Measurements from ENCODE around the gene VSX1.
A peak's percentile ranks its signal among the peaks of the same experiment; 100 is the strongest.

Gene VSX1

GRCh38 chr20:25040438-25040831 lies 41.5 kb downstream of the VSX1 start:
- peak; percentile 86 for DNase-seq (ENCODE audit: low spot score)

DNA sequence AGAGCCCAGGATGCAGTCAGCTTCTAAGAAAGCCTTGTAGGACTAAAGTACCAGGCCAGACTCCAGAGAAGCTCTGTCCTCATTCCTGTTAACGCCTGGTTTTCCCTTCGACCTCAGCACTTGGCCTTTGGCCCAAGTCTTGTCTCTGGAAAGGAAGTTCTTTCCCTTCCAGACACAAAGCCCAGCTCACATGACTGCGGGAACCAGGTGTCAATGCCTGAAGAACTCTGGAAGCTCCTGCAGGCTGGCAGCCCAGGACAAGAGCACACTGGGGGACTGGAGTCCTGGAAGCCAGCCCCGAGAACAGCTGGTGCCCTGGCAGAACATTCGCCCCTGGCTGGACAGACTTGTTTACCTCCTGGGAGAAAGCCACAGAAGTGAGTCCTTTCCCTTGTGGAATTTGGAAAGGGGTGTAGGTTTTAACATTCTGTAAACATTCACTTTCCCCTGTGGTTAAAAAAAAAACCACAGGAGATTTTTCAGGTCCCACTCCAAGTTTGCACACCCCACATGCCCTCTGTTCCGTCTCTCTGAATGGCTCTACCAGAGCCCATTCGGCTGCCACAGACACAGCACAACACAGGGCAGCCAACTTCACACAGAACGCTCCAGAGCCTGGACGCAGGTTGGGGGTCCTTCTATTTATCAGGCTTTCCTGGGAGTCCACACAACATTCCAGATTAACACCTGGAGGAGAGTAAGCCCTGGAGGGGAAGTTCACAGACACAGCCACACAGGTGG lies 42.1 kb downstream of the VSX1 start:
- DNase-seq (ENCODE audit: low spot score): peak; percentile 12

GRCh38 chr20:25038591-25039015 lies 43.3 kb downstream of the VSX1 start:
- DNase-seq (ENCODE audit: low spot score): no peak

DNA sequence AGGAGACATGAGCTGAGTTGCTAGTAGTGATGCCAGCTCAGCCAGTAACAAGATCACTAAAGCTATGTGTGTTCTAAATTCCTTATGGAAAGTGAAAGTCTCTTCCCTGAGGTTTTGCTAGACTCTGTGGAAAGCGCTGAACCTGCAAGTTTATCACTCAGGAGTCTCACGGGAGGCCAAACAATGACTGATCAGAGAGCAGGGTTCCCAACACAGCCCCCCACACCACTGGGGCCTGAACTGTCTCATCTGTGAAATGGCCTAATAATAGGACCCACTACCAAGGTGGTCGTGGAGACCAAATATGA lies 43.9 kb downstream of the VSX1 start:
- DNase-seq (ENCODE audit: low spot score): no peak

DNA sequence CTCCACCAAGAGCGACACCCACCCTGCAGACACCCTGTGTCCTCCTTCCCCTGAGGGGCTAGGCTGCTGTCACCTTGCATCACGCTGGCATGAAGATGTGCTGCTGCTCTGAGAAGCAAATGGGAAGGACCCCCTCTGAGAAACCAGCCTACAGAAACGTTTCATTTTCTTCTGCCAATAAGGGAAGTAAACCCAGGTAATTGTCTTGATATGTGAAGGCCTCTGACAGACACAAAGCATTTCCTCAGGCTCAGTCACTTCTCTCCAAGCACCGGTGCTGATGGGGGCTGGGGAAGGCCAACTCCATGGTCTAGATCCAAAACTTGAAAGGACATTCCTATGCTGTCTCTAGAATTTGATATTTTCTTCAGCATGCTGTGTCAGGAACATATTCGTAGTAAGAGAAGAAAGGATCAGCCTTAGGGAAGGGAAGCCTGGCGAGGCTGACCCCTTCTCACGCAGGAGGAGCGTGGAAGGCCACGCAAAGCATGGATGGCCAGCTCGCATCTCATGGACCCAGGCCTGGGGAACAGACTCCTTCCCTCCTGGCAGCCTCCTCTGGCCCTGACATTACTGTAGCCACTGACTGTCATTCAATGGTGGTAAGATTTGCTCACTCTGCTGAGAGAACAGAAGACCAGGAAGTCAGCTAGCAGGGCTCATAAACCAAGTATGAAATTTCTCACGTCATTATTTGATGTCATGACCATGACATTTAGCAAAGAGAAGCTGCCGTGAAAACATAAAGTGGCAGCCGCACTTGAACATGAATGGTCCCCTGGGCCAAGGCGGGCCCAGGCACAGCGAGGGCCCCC lies 44.4 kb downstream of the VSX1 start:
- DNase-seq (ENCODE audit: low spot score): no peak

GRCh38 chr20:25036331-25036936 lies 45.5 kb downstream of the VSX1 start:
- DNase-seq (ENCODE audit: low spot score): no peak

DNA sequence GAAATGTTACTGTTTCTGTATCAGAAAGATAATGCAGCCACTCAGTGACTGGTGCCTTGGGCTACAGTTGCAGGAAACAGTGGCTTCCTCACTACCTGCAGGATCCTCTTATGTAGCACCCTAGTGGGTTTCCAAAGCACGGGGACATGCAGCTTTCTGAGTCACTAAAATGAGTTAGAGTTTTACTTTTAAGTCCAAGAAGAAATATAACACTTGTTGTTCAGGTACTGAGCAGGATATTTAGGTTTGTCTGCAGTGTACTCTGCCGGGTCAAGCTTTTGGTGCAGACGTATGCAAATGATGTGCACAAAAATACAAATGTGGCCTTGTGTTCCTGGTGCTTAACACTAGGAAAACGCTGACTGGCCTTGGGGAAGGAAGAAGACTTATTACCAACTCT lies 46.0 kb downstream of the VSX1 start:
- DNase-seq (ENCODE audit: low spot score): peak; percentile 25

- DNase-seq (ENCODE audit: low spot score): no peak
These were observed 48.0 kb downstream of the VSX1 start for GRCh38 chr20:25033924-25034300.

- peak; percentile 53 for DNase-seq (ENCODE audit: low spot score)
These were observed 48.5 kb downstream of the VSX1 start for GRCh38 chr20:25033265-25033923.

GRCh38 chr20:25032478-25033264 lies 49.3 kb downstream of the VSX1 start:
- no peak for DNase-seq (ENCODE audit: low spot score)

DNA sequence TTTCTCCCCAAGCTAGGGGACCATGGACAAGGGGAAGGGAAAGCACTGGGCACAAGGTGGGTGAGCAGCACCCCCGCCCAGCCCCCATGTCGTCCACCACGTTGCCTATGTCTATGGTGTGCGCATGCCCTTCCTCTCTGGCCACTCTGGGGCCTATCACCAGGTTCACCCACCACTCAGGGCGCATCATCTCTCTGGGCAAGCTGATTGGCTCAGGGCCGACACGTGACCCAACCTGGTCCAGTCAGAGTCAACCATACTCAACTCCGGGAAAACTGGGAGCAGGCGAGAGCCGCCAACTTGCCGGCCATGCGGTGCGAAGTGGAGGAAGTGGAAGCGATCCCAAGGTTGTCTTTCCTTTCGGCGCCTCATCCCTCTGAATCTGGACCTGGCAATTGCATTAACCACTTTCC lies 49.9 kb downstream of the VSX1 start:
- DNase-seq (ENCODE audit: low spot score): no peak

GRCh38 chr20:25031241-25031640 lies 50.7 kb downstream of the VSX1 start:
- no peak for DNase-seq (ENCODE audit: low spot score)

- no peak for DNase-seq (ENCODE audit: low spot score)
These were observed 51.2 kb downstream of the VSX1 start for GRCh38 chr20:25030649-25031207.

- no peak for DNase-seq (ENCODE audit: low spot score)
These were observed 51.8 kb downstream of the VSX1 start for GRCh38 chr20:25030007-25030648.

- no peak for DNase-seq (ENCODE audit: low spot score)
These were observed 55.8 kb downstream of the VSX1 start for GRCh38 chr20:25025986-25026605.
